Peyer's patch (tissue), 4 donors: ENCODE results near the gene MTARC1.

ENCODE experiments used
- POLR2A ChIP-seq, 2 donors: fragments of 450-650 bp; IDR thresholded peaks; one replicate each; pipeline ENCODE4 v1.5.1; 2017; ENCODE audit warnings: antibody characterized with exemption in 2 of 2, mild to moderate bottlenecking in 2 of 2, moderate library complexity in 2 of 2
- TF ChIP-seq, protein P1 (sequence below), 6 experiments: fragments of 450-650 bp in 4 of 6; fragments of 200-600 bp in 2 of 6; sonication (generic) in 1 of 6; IDR thresholded peaks; one replicate each; pipeline ENCODE4 v1.5.1; 2017 to 2019; ENCODE audit warnings: antibody characterized with exemption in 6 of 6, mild to moderate bottlenecking in 3 of 6, moderate library complexity in 1 of 6

DNA sequence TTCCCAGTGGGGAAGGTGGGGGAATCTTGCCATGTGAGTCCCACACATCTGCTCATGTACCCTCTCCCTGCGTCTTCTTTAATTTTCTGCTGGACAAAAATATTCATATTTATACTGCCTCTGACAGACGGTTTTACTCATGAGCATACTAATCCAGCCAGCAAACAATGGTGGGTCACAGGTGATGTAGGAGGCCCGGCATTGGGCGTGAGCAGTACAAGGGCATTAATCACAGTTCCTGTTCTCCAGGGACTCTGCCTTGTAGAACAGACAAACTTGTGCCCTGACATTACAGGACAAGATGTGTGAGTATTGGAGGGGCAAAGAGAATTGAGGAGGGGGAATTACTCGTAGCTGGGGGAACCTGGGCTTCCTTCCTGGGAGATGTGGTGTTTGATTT, 25.0 kb downstream of the MTARC1 start:
- TF ChIP-seq, protein P1, sequence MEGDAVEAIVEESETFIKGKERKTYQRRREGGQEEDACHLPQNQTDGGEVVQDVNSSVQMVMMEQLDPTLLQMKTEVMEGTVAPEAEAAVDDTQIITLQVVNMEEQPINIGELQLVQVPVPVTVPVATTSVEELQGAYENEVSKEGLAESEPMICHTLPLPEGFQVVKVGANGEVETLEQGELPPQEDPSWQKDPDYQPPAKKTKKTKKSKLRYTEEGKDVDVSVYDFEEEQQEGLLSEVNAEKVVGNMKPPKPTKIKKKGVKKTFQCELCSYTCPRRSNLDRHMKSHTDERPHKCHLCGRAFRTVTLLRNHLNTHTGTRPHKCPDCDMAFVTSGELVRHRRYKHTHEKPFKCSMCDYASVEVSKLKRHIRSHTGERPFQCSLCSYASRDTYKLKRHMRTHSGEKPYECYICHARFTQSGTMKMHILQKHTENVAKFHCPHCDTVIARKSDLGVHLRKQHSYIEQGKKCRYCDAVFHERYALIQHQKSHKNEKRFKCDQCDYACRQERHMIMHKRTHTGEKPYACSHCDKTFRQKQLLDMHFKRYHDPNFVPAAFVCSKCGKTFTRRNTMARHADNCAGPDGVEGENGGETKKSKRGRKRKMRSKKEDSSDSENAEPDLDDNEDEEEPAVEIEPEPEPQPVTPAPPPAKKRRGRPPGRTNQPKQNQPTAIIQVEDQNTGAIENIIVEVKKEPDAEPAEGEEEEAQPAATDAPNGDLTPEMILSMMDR (IDR thresholded peaks at IDR 0.05): no peak
- no peak for TF ChIP-seq POLR2A (IDR thresholded peaks at IDR 0.05)
